ENCODE measurements around the gene CADM1. TPM values are rescaled to one million over a fixed set of nuclear protein-coding genes. Genes with fewer than 3 reads are reported as not detected.

Gene CADM1
- total and polyA plus RNA-seq, 4 donors = 13.0 to 40.6 (median 28.9) TPM

DNA sequence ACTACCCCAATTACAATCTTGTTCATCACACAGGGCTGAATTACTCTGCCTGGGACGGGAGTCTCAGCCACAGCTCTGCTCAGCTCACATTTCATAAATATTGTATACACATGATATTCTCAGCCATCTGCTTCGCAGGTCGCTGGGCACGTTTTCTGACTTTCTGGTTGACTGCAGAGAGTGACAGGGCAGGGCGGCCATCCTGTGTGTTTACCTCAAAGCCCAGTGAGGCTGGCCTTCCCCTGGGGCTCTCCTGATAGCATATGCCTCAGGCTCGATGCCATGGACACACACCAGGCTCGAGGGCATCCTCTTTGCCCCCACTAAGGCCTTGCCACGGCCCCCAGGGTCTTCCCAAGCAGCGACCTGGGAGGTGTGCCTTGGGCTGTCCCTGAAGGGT is 345.0 kb downstream of the CADM1 start (continued):
- TF ChIP-seq CTCF (IDR thresholded peaks at IDR 0.05; ENCODE audit: low read depth, low read length, missing input control) (no peak), FOXA2 (IDR thresholded peaks at IDR 0.05) (no peak), RXRA (IDR thresholded peaks at IDR 0.05) (no peak), HNF4A (conservative IDR thresholded peaks at IDR 0.05) (no peak), NR2F2 (IDR thresholded peaks at IDR 0.05) (no peak), YY1 (IDR thresholded peaks at IDR 0.05) (no peak), FOXA1 (IDR thresholded peaks at IDR 0.05) (no peak), EGR1 (IDR thresholded peaks at IDR 0.05; ENCODE audit: low read depth in 2 of 2) (no peak), TAF1 (conservative IDR thresholded peaks at IDR 0.05) (no peak)
- TF ChIP-seq, protein P1, sequence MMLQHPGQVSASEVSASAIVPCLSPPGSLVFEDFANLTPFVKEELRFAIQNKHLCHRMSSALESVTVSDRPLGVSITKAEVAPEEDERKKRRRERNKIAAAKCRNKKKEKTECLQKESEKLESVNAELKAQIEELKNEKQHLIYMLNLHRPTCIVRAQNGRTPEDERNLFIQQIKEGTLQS (IDR thresholded peaks at IDR 0.05) = no peak

GRCh38 chr11:115158053-115158452 is 346.2 kb downstream of the CADM1 start:
- H3K27ac ChIP-seq (ENCODE audit: low read depth in 1 of 2, low read length in 2 of 2) = no peak overlapping the region
- TF ChIP-seq REST (IDR thresholded peaks at IDR 0.05) (no peak), RXRA (IDR thresholded peaks at IDR 0.05) (no peak), EGR1 (IDR thresholded peaks at IDR 0.05; ENCODE audit: low read depth in 2 of 2) (no peak), TAF1 (conservative IDR thresholded peaks at IDR 0.05) (no peak), FOXA2 (IDR thresholded peaks at IDR 0.05) (no peak), NR2F2 (IDR thresholded peaks at IDR 0.05) (no peak), RAD21 (IDR thresholded peaks at IDR 0.05) (no peak), YY1 (IDR thresholded peaks at IDR 0.05) (no peak), FOXA1 (IDR thresholded peaks at IDR 0.05) (no peak), CTCF (IDR thresholded peaks at IDR 0.05; ENCODE audit: low read depth, low read length, missing input control) (no peak), HNF4G (IDR thresholded peaks at IDR 0.05) (no peak)
- TF ChIP-seq, protein P1 (IDR thresholded peaks at IDR 0.05) = no peak
- no peak overlapping the region for H3K9ac ChIP-seq (ENCODE audit: low read depth in 1 of 2, low read length in 2 of 2)
- no peak for DNase-seq (ENCODE audit: low spot score)
- H3K36me3 ChIP-seq (ENCODE audit: control insufficient read depth in 4 of 4, insufficient read depth in 3 of 4, low read depth in 1 of 4, low read length in 3 of 4) = no peaks in the 10 kb centered on the region
- H3K9me3 ChIP-seq (ENCODE audit: control insufficient read depth in 4 of 4, low read length in 3 of 4) = peaks cover 0 to 1% (median 0%) of the 10 kb centered on the region in 4 donors
- no peak overlapping the region for H3K4me3 ChIP-seq (ENCODE audit: low read depth in 1 of 3, low read length in 3 of 3)
- 75% methylated on average over 6 of the region's 6 CpGs for WGBS
- no peaks in the 10 kb centered on the region for H3K4me1 ChIP-seq (ENCODE audit: control insufficient read depth in 4 of 4, insufficient read depth in 4 of 4, low read length in 3 of 4)
- H3K27me3 ChIP-seq (ENCODE audit: control insufficient read depth in 4 of 4, insufficient read depth in 4 of 4, low read length in 3 of 4) = no peaks in the 10 kb centered on the region

All from liver (tissue), 9 donors.